ENCODE results near the gene GMPPA. TPM values are rescaled to one million over a fixed set of nuclear protein-coding genes. Genes with fewer than 3 reads are reported as not detected.
A peak's percentile ranks its signal among the peaks of the same experiment; 100 is the strongest.

The GMPPA gene
- polyA plus RNA-seq, 1 donor from 2014 or later, result 24.4 TPM

DNA sequence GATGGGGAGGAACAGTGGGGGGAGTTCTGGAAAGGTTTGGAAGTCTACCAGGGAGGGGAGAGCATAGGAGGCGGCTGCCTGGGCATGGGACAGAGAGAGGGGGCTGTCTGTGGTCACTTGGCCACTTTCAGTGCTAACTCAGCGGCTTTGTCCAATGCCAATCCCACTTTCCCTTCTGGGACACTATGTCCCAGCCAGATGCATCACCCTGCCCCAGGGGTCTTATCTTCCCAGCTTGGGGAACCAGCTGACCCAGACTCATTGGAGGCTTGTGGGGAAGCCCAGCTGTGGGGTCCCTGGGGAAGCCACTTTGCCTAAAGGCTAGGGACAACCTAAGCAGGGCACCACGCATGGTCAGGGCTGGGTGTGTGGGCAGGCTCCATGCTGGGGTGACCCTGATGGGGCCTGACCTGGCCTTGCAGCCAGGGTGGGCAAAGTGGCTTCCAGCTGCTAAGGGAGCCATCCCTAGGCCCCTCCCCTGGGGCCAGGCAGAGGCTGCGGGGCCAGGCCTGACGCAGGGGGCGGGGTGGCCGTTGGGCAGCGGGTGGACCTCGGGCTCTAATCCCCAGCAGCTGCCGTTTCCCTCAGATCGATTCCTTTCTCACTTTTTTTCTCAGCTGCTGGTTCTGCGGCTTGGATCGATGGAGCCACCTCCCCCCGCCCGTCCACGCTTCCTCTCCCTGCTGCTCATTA, 14.0 kb downstream of the GMPPA start:
- peaks cover 61% of the 10 kb centered on the region for H3K27me3 Mint-ChIP-seq
- H3K9me3 Mint-ChIP-seq, result no peaks in the 10 kb centered on the region
- H3K4me1 Mint-ChIP-seq, result peaks cover 0 to 12% (median 9%) of the 10 kb centered on the region in 3 donors
- H3K36me3 Mint-ChIP-seq, result no peaks in the 10 kb centered on the region
- H3K4me3 Mint-ChIP-seq, result peak overlapping the region in 1 of 4 donors; percentile 12
- no peak overlapping the region for H3K27ac Mint-ChIP-seq

DNA sequence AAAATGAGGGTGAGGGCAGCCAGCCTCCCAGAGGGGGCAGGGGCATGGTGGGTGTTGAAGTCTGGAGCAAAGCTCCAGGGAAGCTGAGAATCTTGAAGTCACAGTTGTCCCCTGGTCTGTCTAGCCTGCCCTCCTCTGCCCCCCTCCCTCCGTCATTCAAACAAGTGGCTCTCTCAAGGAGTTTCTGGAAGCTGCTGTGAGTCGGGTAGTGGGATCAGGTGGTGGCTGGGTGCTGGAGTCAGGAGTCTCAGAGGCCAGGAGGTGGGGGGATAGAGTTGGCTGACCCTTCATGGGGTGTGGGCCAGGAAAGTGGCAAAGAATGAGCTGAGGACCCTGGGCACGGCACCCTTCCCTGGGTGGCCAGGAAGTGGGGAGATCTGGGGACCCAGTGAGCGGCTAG, 15.1 kb downstream of the GMPPA start:
- no peak overlapping the region for H3K27ac Mint-ChIP-seq
- H3K27me3 Mint-ChIP-seq, result peaks cover 65% of the 10 kb centered on the region
- peaks cover 0 to 12% (median 9%) of the 10 kb centered on the region in 3 donors for H3K4me1 Mint-ChIP-seq
- H3K36me3 Mint-ChIP-seq, result peaks cover 2% of the 10 kb centered on the region
- no peak overlapping the region for H3K4me3 Mint-ChIP-seq
- H3K9me3 Mint-ChIP-seq, result no peaks in the 10 kb centered on the region

DNA sequence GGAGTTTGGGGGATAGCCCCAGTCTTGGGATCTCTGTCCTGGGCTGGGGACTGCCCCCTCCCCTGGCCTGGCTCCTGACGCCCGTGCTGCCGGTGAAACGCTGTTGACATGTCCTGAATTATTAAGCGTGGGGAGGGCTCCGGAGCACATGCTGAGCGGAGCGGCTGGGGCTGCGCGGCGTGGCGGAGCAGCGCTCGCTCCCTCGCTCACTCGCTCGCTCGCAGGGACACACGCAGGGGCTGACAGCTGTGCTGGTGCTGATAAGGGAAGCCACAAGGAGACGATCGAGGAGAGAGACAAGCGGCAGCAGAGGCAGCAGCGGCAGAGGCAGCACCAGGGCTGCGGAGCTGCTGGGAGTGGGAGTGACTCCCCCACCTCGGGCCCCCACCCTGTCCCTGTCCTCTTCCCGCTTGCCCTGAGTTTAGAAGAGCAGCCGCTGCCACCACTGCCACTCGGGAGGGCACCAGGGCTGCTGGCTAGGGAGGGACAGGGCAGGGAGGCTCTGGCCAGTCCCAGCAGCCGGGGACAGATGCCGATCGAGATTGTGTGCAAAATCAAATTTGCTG, 15.6 kb downstream of the GMPPA start, which contains the start of gene ASIC4:
TSS of gene ASIC4 (plus strand) at position 287 of the 566 bp plus-strand sequence. CDS start at position 530, 243 bp downstream.
- Mint-ChIP-seq H3K36me3 (peaks cover 2% of the 10 kb centered on the region), H3K4me3 (no peak within 1 kb of the TSS), H3K27me3 (peaks cover 65% of the 10 kb centered on the region), H3K4me1 (peaks cover 0 to 12% (median 9%) of the 10 kb centered on the region in 3 donors), H3K9me3 (no peaks in the 10 kb centered on the region), H3K27ac (no peak within 1 kb of the TSS)

- peaks cover 0 to 9% (median 8%) of the 10 kb centered on the region in 3 donors for H3K4me1 Mint-ChIP-seq
- no peak overlapping the region for H3K27ac Mint-ChIP-seq
- peaks cover 61% of the 10 kb centered on the region for H3K27me3 Mint-ChIP-seq
- peaks cover 2% of the 10 kb centered on the region for H3K36me3 Mint-ChIP-seq
- no peak overlapping the region for H3K4me3 Mint-ChIP-seq
- no peaks in the 10 kb centered on the region for H3K9me3 Mint-ChIP-seq
These were observed 16.1 kb downstream of the GMPPA start for GRCh38 chr2:219514836-219515235.

DNA sequence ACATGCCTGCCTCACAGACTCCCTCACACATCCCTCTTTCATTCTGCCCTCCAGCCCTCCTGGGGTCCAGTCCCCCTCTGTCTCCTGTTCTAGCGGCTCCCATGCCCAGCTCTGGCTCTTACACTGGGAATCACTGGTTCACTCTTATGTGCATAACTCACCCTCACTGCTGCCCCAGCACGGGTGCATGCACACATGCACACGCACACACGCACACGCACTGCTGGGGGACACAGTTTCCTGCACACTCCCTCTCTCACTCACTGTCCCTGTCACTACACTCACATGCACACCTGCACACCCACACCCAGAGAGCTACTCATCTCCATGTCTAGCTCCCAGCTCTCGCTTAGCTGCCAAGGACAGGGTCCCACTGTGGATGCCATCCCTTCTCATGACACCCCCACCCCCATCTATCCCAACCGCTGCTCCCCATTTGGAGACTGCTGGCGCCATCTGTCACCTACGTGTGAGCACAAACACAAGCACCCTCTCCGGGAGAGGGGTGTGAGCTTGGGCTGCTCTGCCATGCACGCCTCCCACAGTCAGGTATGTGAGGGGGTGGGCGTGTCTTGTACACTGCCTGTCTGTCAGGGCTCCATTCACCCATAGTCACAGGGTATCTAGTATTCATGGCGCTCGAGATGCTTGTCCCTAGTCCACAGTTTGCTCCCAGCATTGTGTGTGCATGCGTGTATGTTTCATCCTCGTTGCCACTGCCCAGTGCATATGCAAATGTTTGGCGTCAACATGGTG, 17.4 kb downstream of the GMPPA start:
- Mint-ChIP-seq H3K4me3 (no peak overlapping the region), H3K36me3 (peaks cover 2% of the 10 kb centered on the region), H3K4me1 (peaks cover 0 to 4% (median 4%) of the 10 kb centered on the region in 3 donors), H3K27me3 (peaks cover 53% of the 10 kb centered on the region), H3K9me3 (no peaks in the 10 kb centered on the region), H3K27ac (no peak overlapping the region)

DNA sequence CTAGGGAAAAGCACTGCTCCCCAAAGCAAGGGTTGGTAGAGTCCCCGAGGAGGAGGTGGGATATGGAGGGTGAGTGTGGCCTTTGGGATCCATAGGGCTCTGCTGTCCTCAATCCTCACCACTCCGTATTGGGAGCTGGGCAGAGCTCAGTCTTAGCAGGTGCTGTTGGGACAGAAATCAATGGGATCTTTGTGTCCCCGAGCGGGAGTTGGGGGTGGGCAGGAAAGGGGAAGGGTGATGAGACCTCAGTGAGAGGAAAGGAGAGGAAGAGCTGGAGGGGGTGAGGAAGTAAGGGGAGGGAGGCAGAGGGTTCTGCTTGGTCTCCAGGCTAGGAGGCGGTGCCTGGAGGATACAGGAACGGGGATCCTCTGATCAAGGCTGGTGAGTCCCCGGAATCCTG, 18.2 kb downstream of the GMPPA start:
- H3K27ac Mint-ChIP-seq, result no peak overlapping the region
- H3K4me1 Mint-ChIP-seq, result peaks cover 0 to 6% (median 4%) of the 10 kb centered on the region in 3 donors
- no peak overlapping the region for H3K4me3 Mint-ChIP-seq
- H3K27me3 Mint-ChIP-seq, result peaks cover 55% of the 10 kb centered on the region
- H3K9me3 Mint-ChIP-seq, result no peaks in the 10 kb centered on the region
- H3K36me3 Mint-ChIP-seq, result peaks cover 2% of the 10 kb centered on the region

GRCh38 chr2:219517954-219518778, 19.5 kb downstream of the GMPPA start:
- Mint-ChIP-seq H3K4me3 (peak overlapping the region in 1 of 4 donors; percentile 47), H3K36me3 (peaks cover 2% of the 10 kb centered on the region), H3K27me3 (peaks cover 50% of the 10 kb centered on the region), H3K4me1 (peaks cover 0 to 6% (median 4%) of the 10 kb centered on the region in 3 donors), H3K9me3 (no peaks in the 10 kb centered on the region), H3K27ac (no peak overlapping the region)

- H3K36me3 Mint-ChIP-seq, result peaks cover 2% of the 10 kb centered on the region
- H3K4me1 Mint-ChIP-seq, result peaks cover 0 to 7% (median 2%) of the 10 kb centered on the region in 3 donors
- no peak overlapping the region for H3K27ac Mint-ChIP-seq
- peaks cover 52% of the 10 kb centered on the region for H3K27me3 Mint-ChIP-seq
- no peaks in the 10 kb centered on the region for H3K9me3 Mint-ChIP-seq
- H3K4me3 Mint-ChIP-seq, result no peak overlapping the region
These were observed 20.8 kb downstream of the GMPPA start for GRCh38 chr2:219519526-219519916.

GRCh38 chr2:219520079-219520478, 21.4 kb downstream of the GMPPA start:
- no peak overlapping the region for H3K27ac Mint-ChIP-seq
- H3K27me3 Mint-ChIP-seq, result peaks cover 51% of the 10 kb centered on the region
- H3K4me3 Mint-ChIP-seq, result no peak overlapping the region
- no peaks in the 10 kb centered on the region for H3K9me3 Mint-ChIP-seq
- peaks cover 0 to 7% (median 2%) of the 10 kb centered on the region in 3 donors for H3K4me1 Mint-ChIP-seq
- peaks cover 2% of the 10 kb centered on the region for H3K36me3 Mint-ChIP-seq

DNA sequence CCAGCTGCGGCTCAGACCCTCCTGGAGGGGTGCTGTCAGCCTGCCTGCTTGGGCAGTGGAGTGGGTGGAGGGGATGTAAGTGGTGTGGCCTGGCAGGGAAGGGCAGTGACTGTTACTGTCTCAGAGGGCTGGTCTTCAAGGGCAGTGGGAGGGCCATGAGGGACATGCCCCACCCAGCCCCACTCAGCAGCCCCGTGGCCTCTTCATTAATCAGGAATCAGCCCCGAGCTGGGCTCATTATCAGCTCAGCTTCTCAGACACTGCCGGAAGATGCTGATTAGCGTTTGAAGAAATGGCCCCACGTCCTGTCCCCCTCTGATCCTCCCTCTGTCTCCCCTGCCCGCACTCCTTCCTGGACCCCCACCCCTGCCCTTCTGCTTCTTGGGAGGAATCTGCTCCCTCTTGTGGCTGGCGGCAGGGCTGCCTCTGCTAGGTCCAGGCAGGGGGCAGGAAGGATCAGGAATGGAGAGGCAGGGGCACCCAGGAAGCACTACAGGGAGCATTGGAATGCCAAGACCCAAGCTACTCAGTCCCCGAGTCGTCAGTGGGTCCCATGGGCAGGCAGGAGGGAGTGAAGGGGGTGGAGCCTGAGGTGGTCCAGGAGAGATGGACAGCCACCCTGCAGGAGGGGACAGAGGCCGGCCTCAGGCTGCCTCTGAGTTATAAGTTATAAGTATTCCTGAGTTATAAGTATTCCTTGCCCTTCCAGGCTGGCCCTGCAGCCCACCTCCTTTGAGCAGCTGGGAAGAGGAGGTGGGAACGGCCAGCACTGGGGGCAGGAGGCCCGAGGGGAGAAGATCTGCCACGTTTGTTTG, 22.6 kb downstream of the GMPPA start:
- Mint-ChIP-seq H3K36me3 (peaks cover 2% of the 10 kb centered on the region), H3K4me1 (peaks cover 0 to 7% (median 2%) of the 10 kb centered on the region in 3 donors), H3K4me3 (no peak overlapping the region), H3K27me3 (peaks cover 52% of the 10 kb centered on the region), H3K9me3 (no peaks in the 10 kb centered on the region), H3K27ac (peak overlapping the region in 1 of 3 donors; percentile 49)

- Mint-ChIP-seq H3K36me3 (peaks cover 2% of the 10 kb centered on the region), H3K4me1 (peaks cover 0 to 8% (median 2%) of the 10 kb centered on the region in 3 donors), H3K27ac (no peak overlapping the region), H3K27me3 (peaks cover 56% of the 10 kb centered on the region), H3K9me3 (no peaks in the 10 kb centered on the region), H3K4me3 (peak overlapping the region in 2 of 4 donors; percentile 51 to 69)
These were observed 23.7 kb downstream of the GMPPA start for GRCh38 chr2:219522111-219523030.

- Mint-ChIP-seq H3K27me3 (peaks cover 56% of the 10 kb centered on the region), H3K36me3 (peaks cover under 1% of the 10 kb centered on the region), H3K4me3 (peak overlapping the region in 2 of 4 donors; percentile 25 to 75), H3K27ac (no peak overlapping the region), H3K4me1 (peaks cover 0 to 8% (median 2%) of the 10 kb centered on the region in 3 donors), H3K9me3 (no peaks in the 10 kb centered on the region)
These were observed 24.5 kb downstream of the GMPPA start for GRCh38 chr2:219523031-219523671.

GRCh38 chr2:219524817-219525216, 26.1 kb downstream of the GMPPA start:
- no peaks in the 10 kb centered on the region for H3K36me3 Mint-ChIP-seq
- peaks cover 69% of the 10 kb centered on the region for H3K27me3 Mint-ChIP-seq
- H3K9me3 Mint-ChIP-seq, result no peaks in the 10 kb centered on the region

More at GRCh38 chr2:219524817-219525216, 26.1 kb downstream of the GMPPA start:
- Mint-ChIP-seq H3K4me3 (no peak overlapping the region), H3K4me1 (peaks cover 0 to 7% (median 2%) of the 10 kb centered on the region in 3 donors), H3K27ac (peak overlapping the region in 1 of 3 donors; percentile 33)

All from IgD-negative memory B cell (primary cell).